RWPE1 (cell line): ENCODE results near the gene KIFAP3.
"Not testable (repeated sequence)": the region's sequence is repeated elsewhere in the genome, so short reads cannot be mapped to it uniquely, and the experiment has no call there.

Source experiments
- CTCF ChIA-PET: fragments of 350-600 bp; sonication (Branson Sonifier 250); formaldehyde crosslinking; extraction: SDS; loops from one replicate; lab custom pipeline; 2021; lab: Yijun Ruan, JAX
- POLR2A ChIA-PET: fragments of 400-600 bp; formaldehyde crosslinking; extraction: SDS; loops from one replicate; lab custom pipeline; 2020; ENCODE audit warnings: antibody characterized with exemption; ENCODE audit not compliant: low non-redundant PET; lab: Yijun Ruan, JAX
- DNase-seq: peaks from one replicate; pipeline ENCODE4 v3.0.0; 2012; ENCODE audit warnings: low spot score
- H3K27ac ChIP-seq: fragments of 450-650 bp; 2 replicates; pipeline ENCODE4 v1.5.1; 2017
- TF ChIP-seq, protein P1 (sequence below): fragments of 450-650 bp; conservative IDR thresholded peaks from 2 replicates; pipeline ENCODE4 v1.5.1; 2017; ENCODE audit warnings: low read depth, mild to moderate bottlenecking

Gene KIFAP3

GRCh38 chr1:170095976-170096748 is 21.7 kb upstream of the KIFAP3 start:
- no peak for DNase-seq
- CTCF ChIA-PET: interaction anchor here (0.6 to 0.7 kb wide), 2 partner anchors 28 to 138 kb away, joined by 4 to 7 read pairs; no protein-coding TSS in a partner anchor
- no peak overlapping the region for H3K27ac ChIP-seq
- POLR2A ChIA-PET: no interaction called here
- TF ChIP-seq, protein P1, sequence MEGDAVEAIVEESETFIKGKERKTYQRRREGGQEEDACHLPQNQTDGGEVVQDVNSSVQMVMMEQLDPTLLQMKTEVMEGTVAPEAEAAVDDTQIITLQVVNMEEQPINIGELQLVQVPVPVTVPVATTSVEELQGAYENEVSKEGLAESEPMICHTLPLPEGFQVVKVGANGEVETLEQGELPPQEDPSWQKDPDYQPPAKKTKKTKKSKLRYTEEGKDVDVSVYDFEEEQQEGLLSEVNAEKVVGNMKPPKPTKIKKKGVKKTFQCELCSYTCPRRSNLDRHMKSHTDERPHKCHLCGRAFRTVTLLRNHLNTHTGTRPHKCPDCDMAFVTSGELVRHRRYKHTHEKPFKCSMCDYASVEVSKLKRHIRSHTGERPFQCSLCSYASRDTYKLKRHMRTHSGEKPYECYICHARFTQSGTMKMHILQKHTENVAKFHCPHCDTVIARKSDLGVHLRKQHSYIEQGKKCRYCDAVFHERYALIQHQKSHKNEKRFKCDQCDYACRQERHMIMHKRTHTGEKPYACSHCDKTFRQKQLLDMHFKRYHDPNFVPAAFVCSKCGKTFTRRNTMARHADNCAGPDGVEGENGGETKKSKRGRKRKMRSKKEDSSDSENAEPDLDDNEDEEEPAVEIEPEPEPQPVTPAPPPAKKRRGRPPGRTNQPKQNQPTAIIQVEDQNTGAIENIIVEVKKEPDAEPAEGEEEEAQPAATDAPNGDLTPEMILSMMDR: no peak

- DNase-seq: not testable (repeated sequence)
Measured at GRCh38 chr1:170094697-170095616, 20.5 kb upstream of the KIFAP3 start.

GRCh38 chr1:170086399-170087032 is 12.0 kb upstream of the KIFAP3 start:
- TF ChIP-seq, protein P1: no peak
- ChIA-PET CTCF (interaction anchor here (0.8 kb wide), 1 partner anchor 10 kb away, joined by 3 read pairs; no protein-coding TSS in a partner anchor), POLR2A (no interaction called here)

More at GRCh38 chr1:170094697-170095616, 20.5 kb upstream of the KIFAP3 start:
- CTCF ChIA-PET, POLR2A ChIA-PET, H3K27ac ChIP-seq: not testable (repeated sequence)

GRCh38 chr1:170085091-170085490 is 10.6 kb upstream of the KIFAP3 start:
- ChIA-PET CTCF (interaction anchor here (0.6 kb wide), 1 partner anchor 134 kb away, joined by 3 read pairs; no protein-coding TSS in a partner anchor), POLR2A (no interaction called here)
- no peak overlapping the region for H3K27ac ChIP-seq
- TF ChIP-seq, protein P1: no peak
- no peak for DNase-seq

More at GRCh38 chr1:170086399-170087032, 12.0 kb upstream of the KIFAP3 start:
- no peak for DNase-seq
- H3K27ac ChIP-seq: no peak overlapping the region

DNA sequence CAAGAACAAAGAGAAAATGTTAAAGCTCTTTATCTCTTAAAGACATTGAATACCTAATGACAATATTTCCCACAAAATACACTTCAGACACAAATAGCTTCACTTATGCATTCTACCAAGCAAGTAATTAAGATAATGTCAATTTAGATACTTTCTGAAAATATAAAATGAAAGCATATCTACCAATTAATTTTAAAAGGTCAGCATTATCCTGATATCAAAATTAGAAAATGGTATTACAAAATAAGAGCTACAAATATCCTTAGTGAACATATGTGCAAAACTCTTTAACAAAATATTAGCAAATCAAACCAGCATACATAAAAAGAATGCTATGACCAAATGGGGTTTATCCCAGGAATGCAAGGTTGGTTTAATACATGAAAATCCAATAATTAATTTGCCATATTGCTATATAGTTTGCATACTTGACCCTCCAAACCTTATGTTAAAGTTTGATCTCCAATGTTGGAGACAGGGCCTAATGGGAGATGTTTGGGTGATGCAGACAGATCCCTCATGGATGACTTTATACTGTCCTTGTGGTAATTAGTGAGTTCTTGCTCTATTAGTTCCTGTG is 4.2 kb upstream of the KIFAP3 start:
- TF ChIP-seq, protein P1: no peak
- H3K27ac ChIP-seq: no peak overlapping the region
- no peak for DNase-seq
- POLR2A ChIA-PET: no interaction called here
- CTCF ChIA-PET: no interaction called here

DNA sequence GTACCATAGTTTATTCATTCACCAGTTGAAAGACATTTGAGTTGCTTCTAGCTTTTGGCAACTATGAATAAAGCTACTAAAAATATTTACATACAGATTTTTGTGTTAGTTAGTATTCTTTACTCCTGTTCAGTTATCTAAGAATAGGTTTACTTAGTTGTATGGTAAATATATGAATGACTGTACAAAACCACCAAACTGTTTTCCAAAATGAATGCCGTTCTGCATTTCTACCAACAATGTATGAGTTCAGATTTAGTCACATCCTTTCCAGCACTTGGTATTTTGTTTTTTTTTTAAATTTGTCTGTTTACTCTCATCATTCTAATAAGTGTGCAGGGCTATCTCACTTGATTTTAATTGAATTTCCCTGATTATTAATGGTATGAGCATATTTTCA is 3.4 kb upstream of the KIFAP3 start:
- TF ChIP-seq, protein P1: no peak
- POLR2A ChIA-PET: no interaction called here
- H3K27ac ChIP-seq: no peak overlapping the region
- no peak for DNase-seq
- CTCF ChIA-PET: no interaction called here

DNA sequence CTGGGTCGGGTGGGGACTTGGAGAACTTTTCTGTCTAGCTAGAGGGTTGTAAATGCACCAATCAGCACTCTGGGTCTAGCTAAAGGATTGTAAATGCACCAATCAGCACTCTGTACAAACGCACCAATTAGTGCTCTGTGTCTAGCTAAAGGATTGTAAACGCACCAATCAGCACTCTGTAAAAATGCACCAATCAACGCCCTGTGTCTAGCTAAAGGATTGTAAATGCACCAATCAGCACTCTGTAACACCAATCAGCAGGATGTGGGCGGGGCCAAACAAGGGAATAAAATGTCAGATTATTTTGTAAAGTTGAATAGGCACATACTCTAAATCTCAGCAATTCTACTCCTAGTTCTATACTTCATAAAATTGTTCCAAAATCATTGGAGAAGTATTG is 2.5 kb upstream of the KIFAP3 start:
- DNase-seq, POLR2A ChIA-PET, H3K27ac ChIP-seq: not testable (repeated sequence)
- CTCF ChIA-PET: interaction anchor here (0.8 kb wide), 1 partner anchor 10 kb away, joined by 3 read pairs; no protein-coding TSS in a partner anchor
